Kidney epithelial cell (primary cell): ENCODE measurements around the gene DENND2A. TPM values are rescaled to one million over a fixed set of nuclear protein-coding genes. Genes with fewer than 3 reads are reported as not detected.
"Not testable (repeated sequence)": the region's sequence is repeated elsewhere in the genome, so short reads cannot be mapped to it uniquely, and the experiment has no call there.

Experiments
- DNase-seq: peaks from one replicate; pipeline ENCODE4 v3.0.0-alpha.2; 2010; ENCODE audit warnings: low read depth
- H3K27me3 ChIP-seq: 2 replicates; pipeline ENCODE4 v1.6.0; 2011; ENCODE audit warnings: low read length; ENCODE audit not compliant: control insufficient read depth, insufficient read depth
- H3K36me3 ChIP-seq: 2 replicates; pipeline ENCODE4 v1.5.1; 2011; ENCODE audit warnings: low read length; ENCODE audit not compliant: control insufficient read depth, insufficient read depth
- H3K4me3 ChIP-seq: 2 replicates; pipeline ENCODE4 v1.5.1; 2011; ENCODE audit warnings: low read depth, mild to moderate bottlenecking, control low read depth, low read length
- total RNA-seq: library from RNA; depleted of rRNA; stranded (reverse); fragments of >200 nt; gene quantifications from 2 replicates; pipeline ENCODE4 v1.2.3, GENCODE V29; 2015
- TF ChIP-seq, protein P1 (sequence below): IDR thresholded peaks from 2 replicates; pipeline ENCODE4 v1.5.1; 2011; ENCODE audit warnings: mild to moderate bottlenecking, moderate library complexity, low read length, control low read depth, inconsistent platforms; ENCODE audit not compliant: insufficient read depth, poor library complexity, severe bottlenecking

Gene DENND2A
- total RNA-seq, 1 donor from 2014 or later = 14.8 TPM

GRCh38 chr7:140576589-140576988 lies 64.0 kb downstream of the DENND2A start:
- H3K27me3 ChIP-seq = no peaks in the 10 kb centered on the region
- H3K36me3 ChIP-seq = no peaks in the 10 kb centered on the region
- TF ChIP-seq, protein P1, sequence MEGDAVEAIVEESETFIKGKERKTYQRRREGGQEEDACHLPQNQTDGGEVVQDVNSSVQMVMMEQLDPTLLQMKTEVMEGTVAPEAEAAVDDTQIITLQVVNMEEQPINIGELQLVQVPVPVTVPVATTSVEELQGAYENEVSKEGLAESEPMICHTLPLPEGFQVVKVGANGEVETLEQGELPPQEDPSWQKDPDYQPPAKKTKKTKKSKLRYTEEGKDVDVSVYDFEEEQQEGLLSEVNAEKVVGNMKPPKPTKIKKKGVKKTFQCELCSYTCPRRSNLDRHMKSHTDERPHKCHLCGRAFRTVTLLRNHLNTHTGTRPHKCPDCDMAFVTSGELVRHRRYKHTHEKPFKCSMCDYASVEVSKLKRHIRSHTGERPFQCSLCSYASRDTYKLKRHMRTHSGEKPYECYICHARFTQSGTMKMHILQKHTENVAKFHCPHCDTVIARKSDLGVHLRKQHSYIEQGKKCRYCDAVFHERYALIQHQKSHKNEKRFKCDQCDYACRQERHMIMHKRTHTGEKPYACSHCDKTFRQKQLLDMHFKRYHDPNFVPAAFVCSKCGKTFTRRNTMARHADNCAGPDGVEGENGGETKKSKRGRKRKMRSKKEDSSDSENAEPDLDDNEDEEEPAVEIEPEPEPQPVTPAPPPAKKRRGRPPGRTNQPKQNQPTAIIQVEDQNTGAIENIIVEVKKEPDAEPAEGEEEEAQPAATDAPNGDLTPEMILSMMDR = no peak
- no peak for DNase-seq
- H3K4me3 ChIP-seq = no peak overlapping the region

DNA sequence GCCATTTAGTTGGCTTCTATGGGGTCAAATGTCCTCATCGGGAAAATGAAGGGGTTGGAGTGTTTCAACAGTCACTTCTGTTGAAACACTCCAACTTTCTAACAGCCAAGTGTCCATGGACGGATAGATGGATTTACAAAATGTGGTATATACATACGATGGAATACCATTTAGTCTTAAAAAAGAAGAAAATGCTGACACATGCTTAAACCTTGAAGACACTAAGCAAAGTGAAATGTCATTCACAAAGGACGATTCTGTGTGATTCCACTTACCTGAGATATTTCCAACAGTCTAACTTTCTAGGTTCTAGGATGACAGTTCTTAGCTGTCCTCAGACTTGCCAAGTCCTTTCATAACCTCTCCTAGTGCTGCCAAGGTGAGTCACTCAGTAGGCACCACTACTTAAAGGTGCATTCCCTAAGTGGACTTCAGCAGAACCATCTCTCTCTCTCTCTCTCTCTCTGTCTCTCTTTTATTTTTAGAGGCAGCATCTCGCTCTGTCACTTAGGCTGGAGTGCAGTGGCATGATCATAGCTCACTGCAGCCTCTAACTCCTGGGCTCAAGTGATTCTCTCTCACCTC lies 69.0 kb downstream of the DENND2A start:
- Histone ChIP-seq H3K4me3 (no peak overlapping the region), H3K27me3 (no peaks in the 10 kb centered on the region), H3K36me3 (no peaks in the 10 kb centered on the region)
- DNase-seq = no peak
- TF ChIP-seq, protein P1 = no peak

- TF ChIP-seq, protein P1 = no peak
Observed at GRCh38 chr7:140570120-140570519, 70.5 kb downstream of the DENND2A start.

DNA sequence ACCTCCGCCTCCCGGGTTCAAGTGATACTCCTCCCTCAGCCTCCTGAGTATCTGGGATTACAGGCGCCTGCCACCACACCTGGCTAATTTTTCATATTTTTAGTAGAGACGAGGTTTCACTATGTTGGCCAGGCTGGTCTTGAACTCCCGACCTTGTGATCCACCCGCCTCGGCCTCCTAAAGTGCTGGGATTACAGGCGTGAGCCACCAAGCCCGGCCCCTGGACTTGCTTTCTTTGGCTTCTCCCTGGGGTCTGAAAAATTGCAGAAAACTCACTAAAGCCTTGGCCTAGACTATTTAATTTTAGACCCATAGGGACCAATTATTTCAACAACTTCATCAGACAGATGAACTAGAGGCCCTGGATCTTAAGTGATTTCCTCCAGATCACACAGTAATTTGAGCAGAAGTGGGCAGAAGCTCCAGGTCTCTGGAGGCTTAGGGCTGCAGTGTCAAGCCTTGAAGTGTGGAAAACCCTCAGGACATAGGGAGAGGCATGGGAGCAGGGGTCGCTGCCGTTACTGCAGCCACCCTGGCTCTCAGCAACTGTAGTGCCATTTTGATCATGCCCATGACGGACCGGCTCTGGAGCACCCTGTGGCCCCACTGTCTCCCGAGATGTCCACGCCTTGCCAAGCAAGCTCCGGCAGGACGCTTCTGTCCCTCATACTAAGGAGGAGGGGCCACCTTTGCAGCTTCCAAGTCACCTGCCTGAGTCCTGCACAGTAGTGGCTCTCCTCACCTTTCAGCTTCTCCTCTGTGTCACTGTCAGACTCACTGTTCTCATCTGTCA lies 72.4 kb downstream of the DENND2A start:
- Histone ChIP-seq H3K4me3 (no peak overlapping the region), H3K27me3 (no peaks in the 10 kb centered on the region), H3K36me3 (no peaks in the 10 kb centered on the region)
- DNase-seq = no peak
- TF ChIP-seq, protein P1 = no peak

More at GRCh38 chr7:140570120-140570519, 70.5 kb downstream of the DENND2A start:
- no peak overlapping the region for H3K4me3 ChIP-seq
- no peaks in the 10 kb centered on the region for H3K36me3 ChIP-seq
- no peak for DNase-seq
- no peaks in the 10 kb centered on the region for H3K27me3 ChIP-seq

DNA sequence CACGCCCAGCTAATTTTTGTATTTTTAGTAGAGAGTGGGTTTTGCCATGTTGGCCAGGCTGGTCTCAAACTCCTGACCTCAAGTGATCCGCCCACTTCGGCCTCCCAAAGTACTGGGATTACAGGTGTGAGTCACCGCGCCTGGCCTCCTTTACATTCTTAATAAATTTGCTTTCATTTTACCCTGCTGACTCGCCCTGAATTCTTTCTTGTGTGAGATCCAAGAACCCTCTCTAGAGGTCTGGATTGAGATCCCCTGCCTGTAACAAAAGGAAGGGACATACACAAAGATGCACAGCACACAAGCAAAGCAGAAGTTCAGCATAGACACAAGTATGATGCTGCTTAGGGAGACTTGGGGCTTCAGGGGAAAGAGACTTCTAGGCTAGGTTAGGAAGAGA lies 74.4 kb downstream of the DENND2A start:
- not testable (repeated sequence) for H3K4me3 ChIP-seq, H3K36me3 ChIP-seq, DNase-seq, H3K27me3 ChIP-seq

DNA sequence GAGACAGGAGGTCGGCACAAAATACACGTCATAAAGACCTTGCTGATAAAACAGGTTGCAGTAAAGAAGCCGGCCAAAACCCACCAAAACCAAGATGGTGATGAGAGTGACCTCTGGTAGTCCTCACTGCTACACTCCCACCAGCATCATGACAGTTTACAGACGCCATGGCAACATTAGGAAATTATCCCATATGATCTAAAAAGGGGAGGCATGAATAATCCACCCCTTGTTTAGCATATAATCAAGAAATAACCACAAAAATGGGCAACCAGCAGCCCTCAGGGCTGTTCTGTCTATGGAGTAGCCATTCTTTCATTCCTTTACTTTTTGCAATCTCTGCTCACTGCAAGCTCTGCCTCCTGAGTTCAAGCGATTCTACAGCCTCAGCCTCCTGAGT lies 74.9 kb downstream of the DENND2A start:
- not testable (repeated sequence) for DNase-seq, H3K36me3 ChIP-seq, H3K27me3 ChIP-seq, H3K4me3 ChIP-seq

DNA sequence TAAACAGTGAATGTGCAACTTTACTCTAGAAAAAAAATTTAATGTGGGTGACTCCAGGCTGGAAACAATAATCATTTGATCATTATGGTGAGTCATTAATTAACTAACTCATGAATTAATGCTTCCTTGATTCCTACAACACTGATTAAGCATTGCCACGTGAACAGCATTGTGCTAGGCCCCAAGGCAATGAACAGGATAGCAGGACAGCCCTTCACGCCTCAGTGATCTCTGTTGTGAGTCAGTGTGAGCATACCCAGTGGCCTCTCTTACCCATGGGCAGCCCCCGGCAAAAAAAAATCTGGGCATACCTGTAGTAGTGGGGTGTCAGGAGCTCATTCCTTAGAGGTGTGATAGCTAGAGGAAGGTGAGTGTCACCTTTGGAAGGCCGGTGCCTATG lies 76.0 kb downstream of the DENND2A start:
- Histone ChIP-seq H3K36me3 (no peaks in the 10 kb centered on the region), H3K27me3 (no peaks in the 10 kb centered on the region), H3K4me3 (no peak overlapping the region)
- TF ChIP-seq, protein P1 = no peak
- DNase-seq = peak; percentile 89
